Stimulated activated CD8-positive, alpha-beta memory T cell treated with anti-CD3 and anti-CD28 coated beads, Interleukin-15, amount 100 ng/mL, for 48 hours (primary cell): ENCODE data around the gene TMEM87B.

Experiments
- DNase-seq, 2 donors: peaks; one replicate each; pipeline ENCODE4 v3.0.0-alpha.2; 2020; ENCODE audit warnings: low read depth in 2 of 2

TMEM87B gene

GRCh38 chr2:112166806-112167499, 111.9 kb downstream of the TMEM87B start:
- DNase-seq: no peak

GRCh38 chr2:112168422-112169124, 113.5 kb downstream of the TMEM87B start:
- DNase-seq: no peak
